SIG-M5 treated with dmso at 0.1 percent for 504 hours (cell line): ENCODE measurements around the gene C17orf107.

ENCODE experiments used
- DNase-seq: peaks from one replicate; lab custom pipeline; 2025; ENCODE audit not compliant: unreplicated experiment; lab: John Stamatoyannopoulos, UW

Gene C17orf107

DNA sequence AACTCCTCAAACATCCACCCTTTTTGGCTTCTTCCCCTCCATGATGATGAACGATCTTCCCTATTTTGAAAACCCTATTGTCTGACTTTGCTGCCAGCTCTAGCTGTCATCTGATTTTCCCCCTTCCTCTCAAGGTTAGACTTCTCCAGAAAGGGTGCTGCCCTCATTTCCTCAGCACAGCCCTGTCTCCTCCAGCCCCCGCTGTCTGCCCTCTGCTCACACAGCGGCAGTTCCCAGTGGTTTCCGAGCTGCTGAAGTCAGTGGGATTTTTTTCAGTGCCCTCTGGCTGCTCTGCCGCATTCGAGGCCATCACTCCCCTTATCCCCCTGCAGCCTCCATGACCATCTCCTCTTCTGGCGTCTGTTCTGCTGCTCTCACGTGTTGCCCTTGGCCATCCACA lies 26.6 kb upstream of the C17orf107 start:
- DNase-seq: no peak

DNA sequence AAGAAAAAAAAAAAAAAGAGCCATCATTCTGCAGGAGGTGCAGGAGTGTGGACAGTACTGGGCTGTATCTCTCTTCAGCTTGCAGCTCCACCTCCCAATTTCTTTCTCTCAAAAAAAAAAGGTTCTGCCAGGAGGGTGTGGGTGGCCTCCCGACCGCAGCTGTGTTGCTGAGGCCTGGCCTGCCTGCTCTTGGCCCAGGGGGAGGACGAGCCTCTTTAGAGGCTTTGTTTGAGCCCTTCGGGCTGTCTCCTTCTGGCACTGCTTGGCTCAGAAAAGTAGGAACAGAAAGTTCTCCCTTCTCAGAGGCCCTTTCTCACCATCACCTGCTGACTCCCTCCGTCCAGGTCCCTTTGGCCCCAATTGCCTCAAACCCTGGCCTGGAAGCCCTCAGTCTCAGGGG lies 22.2 kb upstream of the C17orf107 start:
- no peak for DNase-seq

- no peak for DNase-seq
These were observed 19.7 kb upstream of the C17orf107 start for GRCh38 chr17:4879601-4880000.

DNA sequence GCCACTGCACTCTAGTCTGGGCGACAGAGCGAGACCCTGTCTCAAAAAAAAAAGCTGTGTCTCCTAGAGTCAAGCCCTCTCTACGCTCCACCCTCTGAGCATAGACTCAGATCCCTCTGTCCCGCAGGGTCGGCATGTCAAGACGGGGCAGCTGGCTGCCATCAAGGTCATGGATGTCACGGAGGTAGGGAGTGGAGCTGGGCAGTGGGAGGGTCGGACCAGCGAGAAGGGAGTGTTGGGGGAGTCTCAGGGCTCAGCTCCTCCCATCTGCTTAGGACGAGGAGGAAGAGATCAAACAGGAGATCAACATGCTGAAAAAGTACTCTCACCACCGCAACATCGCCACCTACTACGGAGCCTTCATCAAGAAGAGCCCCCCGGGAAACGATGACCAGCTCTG lies 18.5 kb upstream of the C17orf107 start:
- DNase-seq: no peak

- DNase-seq: peak; percentile 33
These were observed 17.4 kb upstream of the C17orf107 start for GRCh38 chr17:4881761-4882555.

DNA sequence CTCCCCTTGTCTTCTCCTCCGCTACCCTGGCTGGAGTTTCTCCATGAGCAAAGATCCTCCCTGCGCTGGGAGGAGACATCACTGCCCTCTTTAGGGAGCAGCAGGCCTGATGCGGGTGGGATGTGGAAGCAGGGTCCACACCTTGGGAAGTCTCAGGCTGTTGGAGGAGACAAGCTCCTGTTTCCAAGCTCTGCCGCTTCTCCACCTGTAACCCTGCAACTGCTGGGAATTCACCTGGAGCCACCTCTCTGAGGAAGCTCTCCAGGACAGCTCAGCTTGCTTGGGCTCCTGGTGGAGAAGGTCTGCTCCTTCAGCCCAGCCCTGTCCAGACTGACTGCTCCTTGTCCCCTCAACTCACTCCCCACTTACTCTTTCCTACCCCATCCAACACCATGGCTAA lies 14.8 kb upstream of the C17orf107 start:
- no peak for DNase-seq

GRCh38 chr17:4886830-4887229 lies 12.5 kb upstream of the C17orf107 start:
- no peak for DNase-seq

DNA sequence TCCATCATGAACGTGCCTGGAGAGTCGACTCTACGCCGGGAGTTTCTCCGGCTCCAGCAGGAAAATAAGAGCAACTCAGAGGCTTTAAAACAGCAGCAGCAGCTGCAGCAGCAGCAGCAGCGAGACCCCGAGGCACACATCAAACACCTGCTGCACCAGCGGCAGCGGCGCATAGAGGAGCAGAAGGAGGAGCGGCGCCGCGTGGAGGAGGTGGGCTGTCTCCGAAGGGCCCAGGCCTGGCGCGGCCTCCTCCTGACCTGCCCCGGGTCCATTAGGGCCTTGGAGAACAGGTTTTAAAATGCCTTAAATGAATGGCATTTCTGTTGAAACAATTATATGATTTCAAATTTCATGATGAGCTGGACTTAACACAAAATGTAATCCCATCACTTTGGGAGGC lies 11.8 kb upstream of the C17orf107 start:
- DNase-seq: no peak

GRCh38 chr17:4891411-4892410 lies 7.6 kb upstream of the C17orf107 start:
- DNase-seq: no peak

DNA sequence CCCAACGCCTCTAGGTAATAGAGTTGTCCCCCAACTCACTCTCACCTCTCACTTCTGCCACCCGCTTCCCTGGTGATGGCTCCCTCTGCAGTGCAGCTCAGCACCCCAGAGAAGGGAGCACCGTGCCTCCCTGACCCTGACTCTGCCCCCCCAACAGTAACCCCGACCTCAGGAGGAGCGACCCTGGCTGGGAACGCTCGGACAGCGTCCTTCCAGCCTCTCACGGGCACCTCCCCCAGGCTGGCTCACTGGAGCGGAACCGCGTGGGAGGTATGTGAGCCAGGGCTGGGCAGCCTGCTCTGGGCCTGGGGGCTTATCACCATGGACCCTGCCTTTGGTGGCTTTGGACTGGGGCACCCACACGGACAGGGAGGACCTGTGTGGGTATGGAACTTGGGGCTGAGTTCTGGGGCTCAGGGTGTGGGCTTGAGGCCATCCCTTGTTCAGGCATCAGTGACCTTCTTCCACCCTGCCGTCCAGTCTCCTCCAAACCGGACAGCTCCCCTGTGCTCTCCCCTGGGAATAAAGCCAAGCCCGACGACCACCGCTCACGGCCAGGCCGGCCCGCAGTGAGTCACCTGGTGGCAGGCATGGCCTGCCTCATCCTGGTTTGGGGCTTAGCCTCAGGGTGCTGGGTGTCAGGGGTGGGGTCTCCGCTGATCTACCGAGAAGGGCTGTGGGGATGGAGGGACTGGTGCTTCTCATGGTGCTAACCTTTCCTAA lies 6.7 kb upstream of the C17orf107 start:
- DNase-seq: no peak

DNA sequence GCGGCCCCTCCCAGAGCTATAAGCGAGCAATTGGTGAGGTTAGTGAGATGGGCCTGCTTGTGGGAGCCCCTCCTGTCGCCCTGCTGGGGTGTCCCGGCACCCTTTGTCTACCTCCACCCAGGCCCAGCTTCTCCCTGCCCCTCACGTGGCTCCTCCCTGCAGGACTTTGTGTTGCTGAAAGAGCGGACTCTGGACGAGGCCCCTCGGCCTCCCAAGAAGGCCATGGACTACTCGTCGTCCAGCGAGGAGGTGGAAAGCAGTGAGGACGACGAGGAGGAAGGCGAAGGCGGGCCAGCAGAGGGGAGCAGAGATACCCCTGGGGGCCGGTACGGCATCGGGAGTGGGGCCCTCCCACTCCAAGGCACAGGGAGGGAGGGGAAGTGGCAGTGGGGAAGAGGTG lies 6.1 kb upstream of the C17orf107 start:
- DNase-seq: no peak

DNA sequence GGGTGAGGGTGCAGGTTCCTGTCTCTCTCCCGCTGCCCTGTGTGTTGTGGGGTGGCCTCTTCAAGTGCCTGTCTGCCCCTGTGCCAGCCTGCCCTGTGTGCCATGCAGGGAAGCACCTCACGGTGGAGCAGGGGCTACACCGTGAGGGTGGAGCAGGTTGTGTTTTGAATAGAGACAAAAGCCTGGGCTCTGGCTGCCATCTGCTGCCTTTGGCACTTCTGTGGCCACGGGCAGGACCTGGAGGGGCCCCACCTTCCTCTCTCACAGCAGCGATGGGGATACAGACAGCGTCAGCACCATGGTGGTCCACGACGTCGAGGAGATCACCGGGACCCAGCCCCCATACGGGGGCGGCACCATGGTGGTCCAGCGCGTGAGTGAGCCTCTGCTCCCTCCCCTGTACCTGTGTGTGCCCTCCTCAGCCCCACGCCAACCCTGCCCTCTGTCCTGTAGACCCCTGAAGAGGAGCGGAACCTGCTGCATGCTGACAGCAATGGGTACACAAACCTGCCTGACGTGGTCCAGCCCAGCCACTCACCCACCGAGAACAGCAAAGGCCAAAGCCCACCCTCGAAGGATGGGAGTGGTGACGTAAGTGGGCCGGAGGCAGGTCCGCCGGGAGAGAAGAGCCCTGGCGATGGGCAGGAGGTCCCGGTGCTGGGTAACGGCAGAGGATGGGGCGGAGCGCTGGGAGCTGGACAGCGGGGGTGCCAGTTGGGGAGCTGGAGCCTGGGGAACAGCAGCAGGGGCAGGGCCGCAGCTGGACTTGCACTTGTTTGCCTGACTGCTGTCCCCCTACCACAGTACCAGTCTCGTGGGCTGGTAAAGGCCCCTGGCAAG lies 5.4 kb upstream of the C17orf107 start:
- no peak for DNase-seq

DNA sequence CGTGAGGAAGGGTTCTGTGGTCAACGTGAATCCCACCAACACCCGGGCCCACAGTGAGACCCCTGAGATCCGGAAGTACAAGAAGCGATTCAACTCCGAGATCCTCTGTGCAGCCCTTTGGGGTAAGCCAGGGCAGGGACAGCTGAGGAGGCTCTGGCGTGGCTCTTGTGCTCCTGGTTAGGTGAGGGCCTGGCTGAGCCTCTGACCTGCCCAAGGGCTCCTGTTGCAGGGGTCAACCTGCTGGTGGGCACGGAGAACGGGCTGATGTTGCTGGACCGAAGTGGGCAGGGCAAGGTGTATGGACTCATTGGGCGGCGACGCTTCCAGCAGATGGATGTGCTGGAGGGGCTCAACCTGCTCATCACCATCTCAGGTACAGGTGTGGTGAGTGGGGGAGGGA lies 4.2 kb upstream of the C17orf107 start:
- DNase-seq: no peak

DNA sequence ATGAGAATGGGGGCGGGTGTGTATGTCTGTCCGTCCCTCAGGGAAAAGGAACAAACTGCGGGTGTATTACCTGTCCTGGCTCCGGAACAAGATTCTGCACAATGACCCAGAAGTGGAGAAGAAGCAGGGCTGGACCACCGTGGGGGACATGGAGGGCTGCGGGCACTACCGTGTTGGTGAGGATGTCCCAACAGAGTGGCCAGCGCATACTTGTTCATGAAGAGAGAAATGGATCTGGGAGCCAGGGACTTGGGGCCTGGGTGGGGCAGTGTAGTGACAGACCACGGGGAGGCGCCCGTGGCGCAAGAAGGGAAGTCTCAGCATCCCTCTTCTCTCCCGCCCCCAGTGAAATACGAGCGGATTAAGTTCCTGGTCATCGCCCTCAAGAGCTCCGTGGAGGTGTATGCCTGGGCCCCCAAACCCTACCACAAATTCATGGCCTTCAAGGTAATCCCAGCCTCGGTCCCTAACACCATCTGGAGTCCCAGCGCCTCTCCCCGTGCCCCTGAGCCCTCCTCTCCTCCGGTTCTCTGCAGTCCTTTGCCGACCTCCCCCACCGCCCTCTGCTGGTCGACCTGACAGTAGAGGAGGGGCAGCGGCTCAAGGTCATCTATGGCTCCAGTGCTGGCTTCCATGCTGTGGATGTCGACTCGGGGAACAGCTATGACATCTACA lies 3.5 kb upstream of the C17orf107 start:
- no peak for DNase-seq

DNA sequence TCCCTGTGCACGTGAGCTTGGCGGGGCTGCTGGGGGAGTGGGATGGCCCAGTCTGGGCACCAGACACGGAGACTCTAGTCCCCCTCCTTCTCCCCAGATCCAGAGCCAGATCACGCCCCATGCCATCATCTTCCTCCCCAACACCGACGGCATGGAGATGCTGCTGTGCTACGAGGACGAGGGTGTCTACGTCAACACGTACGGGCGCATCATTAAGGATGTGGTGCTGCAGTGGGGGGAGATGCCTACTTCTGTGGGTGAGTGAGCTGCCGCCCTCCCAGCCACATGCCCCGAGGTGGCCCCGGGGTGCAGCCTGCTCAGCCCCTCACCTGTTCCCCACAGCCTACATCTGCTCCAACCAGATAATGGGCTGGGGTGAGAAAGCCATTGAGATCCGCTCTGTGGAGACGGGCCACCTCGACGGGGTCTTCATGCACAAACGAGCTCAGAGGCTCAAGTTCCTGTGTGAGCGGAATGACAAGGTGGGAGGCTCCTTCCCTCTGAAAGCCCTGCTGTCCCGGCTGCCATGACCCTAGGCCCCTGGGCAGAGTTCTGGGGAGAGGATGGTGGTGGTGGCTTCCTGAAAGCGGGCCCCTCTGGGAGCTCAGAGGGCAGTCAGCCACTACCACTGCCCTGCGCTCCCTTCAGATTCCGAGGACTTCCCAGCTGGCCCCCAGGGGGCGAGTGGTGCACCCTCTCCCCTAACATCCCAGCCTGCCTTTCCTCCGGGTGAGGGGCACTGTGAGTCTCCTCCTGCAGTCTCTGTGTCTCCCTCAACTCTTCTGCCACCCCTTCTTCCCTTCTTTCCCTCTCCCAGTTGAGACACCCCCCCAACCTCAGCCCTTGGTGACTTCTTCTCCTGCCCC lies 2.8 kb upstream of the C17orf107 start:
- DNase-seq: no peak

- DNase-seq: no peak
These were observed 2.1 kb upstream of the C17orf107 start for GRCh38 chr17:4897198-4897687.

DNA sequence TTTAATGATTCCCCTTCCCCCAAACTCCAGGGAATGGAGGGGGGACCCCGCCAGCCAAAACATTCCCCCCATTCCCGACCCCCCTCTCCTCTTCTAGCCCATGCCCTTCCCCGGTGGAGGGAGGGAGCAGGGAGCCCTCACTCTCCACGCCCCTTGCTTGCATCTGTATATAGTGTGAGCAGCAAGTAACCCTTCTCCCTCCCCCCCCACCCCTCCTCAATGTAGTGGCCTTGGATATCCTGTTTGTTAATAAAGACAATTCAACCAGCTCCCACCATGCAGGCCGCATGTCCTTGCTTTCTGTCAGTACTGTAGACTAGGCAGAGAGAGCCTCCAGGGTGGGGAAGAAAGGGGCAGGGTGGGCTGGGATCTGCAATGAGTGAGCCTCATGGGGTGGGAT lies 1.6 kb upstream of the C17orf107 start:
- no peak for DNase-seq

GRCh38 chr17:4898351-4898750 lies 985 bp upstream of the C17orf107 start:
- DNase-seq: no peak

- DNase-seq: no peak
These were observed 409 bp upstream of the C17orf107 start for GRCh38 chr17:4898927-4899326.
